Ascending aorta (tissue), 2 donors: ENCODE results near the gene NBEAL1. TPM values are rescaled to one million over a fixed set of nuclear protein-coding genes. Genes with fewer than 3 reads are reported as not detected.
A peak's percentile ranks its signal among the peaks of the same experiment; 100 is the strongest.
"Not testable (repeated sequence)": the region's sequence is repeated elsewhere in the genome, so short reads cannot be mapped to it uniquely, and the experiment has no call there.

ENCODE experiments used
- DNase-seq, 2 donors: peaks; one replicate each; pipeline ENCODE4 v3.0.0-alpha.2; 2019; ENCODE audit warnings: low spot score in 2 of 2
- H3K27ac ChIP-seq, 2 donors: fragments of 200-600 bp; sonication (generic); one replicate each; pipeline ENCODE4 v1.5.1; 2016 to 2017; ENCODE audit warnings: mild to moderate bottlenecking in 1 of 2
- H3K27me3 ChIP-seq: fragments of 200-600 bp; sonication (generic); one replicate; pipeline ENCODE4 v1.5.1; 2017
- H3K36me3 ChIP-seq, 2 donors: fragments of 200-600 bp; sonication (generic); one replicate each; pipeline ENCODE4 v1.5.1; 2016
- H3K4me1 ChIP-seq, 2 donors: fragments of 200-600 bp; sonication (generic); one replicate each; pipeline ENCODE4 v1.5.1; 2016 to 2017; ENCODE audit warnings: mild to moderate bottlenecking in 1 of 2
- H3K4me3 ChIP-seq, 2 donors: fragments of 200-600 bp; sonication (generic); one replicate each; pipeline ENCODE4 v1.5.1; 2016 to 2017; ENCODE audit warnings: mild to moderate bottlenecking in 1 of 2
- H3K9me3 ChIP-seq, 2 donors: fragments of 200-600 bp; sonication (generic); one replicate each; pipeline ENCODE4 v1.5.1; 2016
- CTCF ChIP-seq, 3 experiments: fragments of 200-600 bp in 2 of 3; fragments of 450-650 bp in 1 of 3; sonication (generic) in 2 of 3; IDR thresholded peaks; one replicate each; pipeline ENCODE4 v1.5.1; 2016 to 2019; ENCODE audit warnings: antibody characterized with exemption in 3 of 3, mild to moderate bottlenecking in 1 of 3, moderate library complexity in 1 of 3
- intact Hi-C: fragments of 100-400 bp; cut with DNase I; formaldehyde crosslinking; loops from one replicate; pipeline ENCODE4 v1.15.1; 2023
- total RNA-seq: library from RNA; depleted of rRNA; stranded (reverse); fragments of >200 nt; gene quantifications from one replicate; pipeline ENCODE4 v1.1.0, GENCODE V29; 2016

NBEAL1 gene
- total RNA-seq, 1 donor from 2014 or later, result 33.0 TPM

- Histone ChIP-seq H3K9me3 (no peaks in the 10 kb centered on the region), H3K27me3 (no peaks in the 10 kb centered on the region), H3K4me3 (no peak overlapping the region), H3K27ac (no peak overlapping the region), H3K36me3 (peaks cover 23 to 59% of the 10 kb centered on the region in 2 donors), H3K4me1 (no peaks in the 10 kb centered on the region)
- intact Hi-C loops, result no loop called here
- no peak for TF ChIP-seq CTCF (IDR thresholded peaks at IDR 0.05)
- DNase-seq, result no peak
Measured at GRCh38 chr2:203072371-203072770, 57.7 kb downstream of the NBEAL1 start.

GRCh38 chr2:203077451-203077850 lies 62.8 kb downstream of the NBEAL1 start:
- Histone ChIP-seq H3K36me3 (peaks cover 18 to 41% of the 10 kb centered on the region in 2 donors), H3K4me3 (no peak overlapping the region), H3K27ac (no peak overlapping the region), H3K4me1 (peaks cover 0 to 3% of the 10 kb centered on the region in 2 donors), H3K27me3 (no peaks in the 10 kb centered on the region), H3K9me3 (no peaks in the 10 kb centered on the region)
- DNase-seq, result no peak
- no peak for TF ChIP-seq CTCF (IDR thresholded peaks at IDR 0.05)
- intact Hi-C loops, result no loop called here

DNA sequence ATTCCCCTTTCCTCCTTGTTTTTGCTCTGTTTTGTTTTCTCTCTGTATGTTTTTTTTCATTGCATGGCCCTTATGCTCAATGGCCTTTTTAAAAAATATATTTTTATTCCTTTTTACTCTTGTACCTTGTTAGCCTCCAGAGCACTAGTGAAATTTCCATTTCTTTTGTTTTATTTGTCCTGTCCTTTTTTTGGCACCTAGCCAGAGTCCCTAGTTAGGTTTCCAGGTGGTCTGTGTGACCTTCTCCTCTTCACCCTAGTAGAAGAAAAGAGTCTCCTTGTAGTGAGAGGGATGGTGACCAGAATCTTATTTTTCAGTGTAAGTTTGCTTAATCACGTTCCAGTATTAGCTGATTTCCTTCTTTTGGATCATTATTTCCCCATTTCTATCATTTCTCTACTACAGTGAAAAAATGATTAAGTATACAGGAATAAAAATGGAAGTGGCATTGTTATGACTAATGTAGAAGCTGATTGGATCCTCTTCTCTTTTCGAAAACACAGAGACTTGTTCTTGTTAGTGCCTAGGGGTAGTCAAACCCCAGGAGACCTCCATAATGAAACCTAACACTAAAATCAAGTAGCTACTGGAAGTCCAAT lies 65.9 kb downstream of the NBEAL1 start:
- Histone ChIP-seq H3K9me3 (no peaks in the 10 kb centered on the region), H3K27ac (no peak overlapping the region), H3K36me3 (peaks cover 16 to 33% of the 10 kb centered on the region in 2 donors), H3K4me1 (peaks cover 0 to 3% of the 10 kb centered on the region in 2 donors), H3K27me3 (no peaks in the 10 kb centered on the region), H3K4me3 (no peak overlapping the region)
- no peak for TF ChIP-seq CTCF (IDR thresholded peaks at IDR 0.05)
- DNase-seq, result no peak
- intact Hi-C loops, result no loop called here

GRCh38 chr2:203083328-203083727 lies 68.7 kb downstream of the NBEAL1 start:
- H3K36me3 ChIP-seq, result peaks cover 19 to 52% of the 10 kb centered on the region in 2 donors
- TF ChIP-seq CTCF (IDR thresholded peaks at IDR 0.05), result no peak
- DNase-seq, result no peak
- H3K9me3 ChIP-seq, result no peaks in the 10 kb centered on the region
- H3K27ac ChIP-seq, result peak overlapping the region in 1 of 2 donors; percentile 5
- H3K4me3 ChIP-seq, result no peak overlapping the region
- peaks cover 0 to 3% of the 10 kb centered on the region in 2 donors for H3K4me1 ChIP-seq
- intact Hi-C loops, result no loop called here
- H3K27me3 ChIP-seq, result no peaks in the 10 kb centered on the region

- H3K27ac ChIP-seq, DNase-seq, intact Hi-C loops, H3K4me1 ChIP-seq, H3K9me3 ChIP-seq, H3K27me3 ChIP-seq, H3K4me3 ChIP-seq: not testable (repeated sequence)
- peaks cover 16 to 57% of the 10 kb centered on the region in 2 donors for H3K36me3 ChIP-seq
Measured at GRCh38 chr2:203086381-203086780, 71.7 kb downstream of the NBEAL1 start.

GRCh38 chr2:203090721-203091120 lies 76.0 kb downstream of the NBEAL1 start:
- H3K27ac ChIP-seq, DNase-seq, H3K4me1 ChIP-seq, H3K27me3 ChIP-seq, H3K4me3 ChIP-seq, intact Hi-C loops, H3K9me3 ChIP-seq: not testable (repeated sequence)
- peaks cover 13 to 52% of the 10 kb centered on the region in 2 donors for H3K36me3 ChIP-seq

DNA sequence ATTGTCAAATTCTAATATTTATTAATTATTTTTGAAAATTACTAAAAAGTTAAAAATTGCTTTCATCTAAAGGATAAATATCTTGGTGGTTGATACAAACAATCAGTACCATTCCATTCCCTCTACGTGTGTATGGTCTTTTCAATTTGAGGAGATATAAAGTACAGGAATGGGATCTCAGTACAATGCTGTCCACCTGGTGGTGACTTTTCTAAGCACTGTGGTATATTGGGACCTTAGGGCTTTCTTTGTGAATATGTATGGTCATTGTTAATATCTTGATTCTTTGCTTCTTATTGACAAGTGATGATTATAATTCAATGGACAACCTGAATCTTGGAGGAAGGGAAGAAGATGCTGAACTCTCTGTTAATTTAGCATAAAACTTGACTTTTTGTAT lies 83.1 kb downstream of the NBEAL1 start:
- H3K4me3 ChIP-seq, result no peak overlapping the region
- no peak for DNase-seq
- H3K9me3 ChIP-seq, result no peaks in the 10 kb centered on the region
- peak in 1 of 3 experiments; percentile 20 for TF ChIP-seq CTCF (IDR thresholded peaks at IDR 0.05)
- H3K27ac ChIP-seq, result no peak overlapping the region
- intact Hi-C loops, result no loop called here
- H3K4me1 ChIP-seq, result no peaks in the 10 kb centered on the region
- H3K27me3 ChIP-seq, result no peaks in the 10 kb centered on the region
- H3K36me3 ChIP-seq, result peaks cover 7 to 56% of the 10 kb centered on the region in 2 donors

GRCh38 chr2:203102357-203102756 lies 87.7 kb downstream of the NBEAL1 start:
- intact Hi-C loops, H3K27ac ChIP-seq, H3K4me3 ChIP-seq, H3K4me1 ChIP-seq, DNase-seq, H3K27me3 ChIP-seq: not testable (repeated sequence)
- Histone ChIP-seq H3K9me3 (peaks cover 7 to 16% of the 10 kb centered on the region in 2 donors), H3K36me3 (peaks cover 22 to 70% of the 10 kb centered on the region in 2 donors)
